GM20000 (cell line): ENCODE results near the gene CAMTA1.

Experiments
- DNase-seq: peaks from one replicate; pipeline ENCODE4 v3.0.0; 2012; ENCODE audit warnings: low spot score
- CTCF ChIP-seq: IDR thresholded peaks from 2 replicates; pipeline ENCODE4 v1.5.1; 2012; ENCODE audit warnings: mild to moderate bottlenecking, control low read depth; ENCODE audit errors: extremely low read depth, missing control alignments

CAMTA1 gene

DNA sequence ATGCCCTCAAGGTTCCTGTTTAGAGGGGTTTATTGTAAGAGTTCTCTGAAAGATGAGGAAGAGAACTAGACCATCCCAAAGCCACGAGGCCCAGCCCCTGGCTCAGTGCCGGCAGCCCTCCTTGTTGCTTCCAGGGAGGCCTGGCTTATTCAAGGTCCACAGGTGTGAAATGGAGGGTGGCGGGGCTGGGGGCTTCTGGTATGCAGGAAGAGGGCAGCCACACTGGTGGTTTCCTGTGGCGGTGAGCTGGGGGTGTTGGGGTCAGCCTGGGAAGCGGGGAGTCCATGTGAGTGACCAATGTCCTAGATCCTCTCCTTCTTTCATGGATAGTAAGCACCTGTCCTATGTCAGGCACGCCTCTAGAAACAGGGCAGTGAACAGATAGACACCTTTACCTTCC is 138.2 kb downstream of the CAMTA1 start:
- no peak for TF ChIP-seq CTCF
- no peak for DNase-seq

DNA sequence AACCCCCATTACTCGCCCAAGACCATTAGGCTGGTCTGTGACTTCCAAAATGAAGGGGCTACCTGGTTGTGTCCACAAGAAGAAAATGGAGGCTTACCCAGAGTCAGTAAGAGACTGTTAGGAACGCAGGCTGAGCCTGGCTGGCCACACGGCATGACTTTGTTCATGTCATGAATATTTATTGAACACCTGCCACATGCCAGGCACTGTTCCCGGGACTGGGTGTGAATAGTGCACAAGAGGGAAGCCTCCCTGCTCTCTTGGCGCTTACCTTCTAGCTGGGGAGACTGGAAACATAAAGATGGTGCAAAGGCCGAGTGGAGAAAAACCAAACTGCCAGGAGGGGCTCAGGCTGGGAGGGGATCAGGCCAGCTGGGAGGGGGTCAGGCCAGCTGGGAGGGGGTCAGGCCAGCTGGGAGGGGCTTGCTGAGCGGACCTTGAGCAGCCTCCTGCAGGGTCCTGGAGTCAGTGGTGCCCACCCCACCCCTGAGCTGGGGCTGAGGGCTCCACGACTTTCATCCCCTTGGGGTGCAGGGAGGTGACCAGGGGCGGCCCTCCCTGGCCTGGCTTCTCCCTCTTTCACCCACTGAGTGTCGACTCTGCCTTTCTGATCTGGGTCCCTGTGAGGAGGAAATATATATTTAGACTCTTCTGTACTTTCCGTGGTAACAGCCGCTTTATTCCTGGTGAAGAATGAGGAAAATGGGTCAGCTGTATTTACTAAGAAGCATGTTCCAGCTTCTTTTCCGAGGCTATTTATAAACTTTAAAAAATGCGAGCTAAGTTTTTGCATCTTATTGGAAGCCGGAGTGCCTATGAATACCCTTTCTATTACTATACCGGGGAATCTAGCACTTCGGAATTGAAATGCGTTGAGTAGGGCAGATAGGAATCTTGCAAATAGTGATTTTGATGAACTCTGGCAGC is 139.0 kb downstream of the CAMTA1 start:
- no peak for TF ChIP-seq CTCF
- DNase-seq: no peak

DNA sequence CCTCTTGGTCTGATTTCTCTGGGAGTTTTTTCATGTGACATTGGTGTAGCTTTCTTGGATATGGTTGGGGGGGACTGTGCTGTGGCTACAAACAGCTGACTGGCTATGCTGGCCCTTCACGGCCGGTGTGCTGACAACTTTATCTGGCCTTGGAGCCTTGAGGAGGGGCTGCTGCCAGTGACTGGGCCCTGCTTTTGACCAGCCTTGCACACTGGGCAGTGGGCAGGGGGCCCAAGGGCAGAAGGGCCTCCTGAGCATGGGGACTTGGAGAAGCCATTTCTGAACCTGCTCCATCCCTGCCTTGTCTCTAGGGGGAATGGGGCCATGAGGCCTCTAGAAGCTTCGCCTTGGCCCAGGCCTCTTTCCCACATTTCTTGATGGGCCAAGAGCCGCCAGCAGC is 139.6 kb downstream of the CAMTA1 start:
- no peak for DNase-seq
- no peak for TF ChIP-seq CTCF

GRCh38 chr1:6927626-6928025 is 142.4 kb downstream of the CAMTA1 start:
- DNase-seq: no peak
- TF ChIP-seq CTCF: no peak

DNA sequence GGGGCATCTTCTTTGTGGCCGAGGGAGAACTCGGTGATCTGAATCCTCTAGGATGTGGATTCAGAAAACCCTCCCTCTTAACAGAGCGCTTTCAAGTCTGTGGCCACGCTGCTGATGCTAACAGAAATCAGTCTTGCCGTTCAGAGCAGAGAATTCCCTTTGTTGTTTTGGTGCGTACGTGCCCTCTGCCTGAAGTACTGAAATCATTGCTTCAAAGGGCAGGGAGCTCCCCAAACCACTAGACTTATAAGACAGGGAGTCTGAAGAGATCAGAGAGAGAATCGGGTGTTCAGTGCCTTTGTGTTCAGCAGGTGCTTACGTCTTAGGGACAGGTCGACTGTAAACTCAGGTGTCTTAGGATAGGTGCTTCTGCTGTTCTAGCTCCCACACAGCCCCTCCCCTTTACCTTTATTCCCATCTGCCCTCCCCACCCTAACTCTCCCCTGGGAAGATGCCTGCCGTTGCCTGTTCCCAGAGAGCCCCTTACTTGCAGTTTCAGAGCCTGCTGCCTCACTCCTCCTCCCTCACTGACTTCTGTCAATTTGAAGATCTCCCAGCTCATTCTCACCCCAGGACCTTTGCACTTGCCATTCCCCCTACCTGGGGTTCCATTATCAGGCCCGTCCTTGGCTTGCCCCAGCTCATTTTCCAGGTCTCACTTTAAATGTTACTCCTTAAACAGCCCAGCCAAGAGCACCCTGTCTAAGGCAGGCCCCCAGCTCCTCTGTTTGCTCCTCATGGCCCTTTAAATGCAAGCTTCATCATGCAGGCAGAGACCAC is 143.0 kb downstream of the CAMTA1 start:
- TF ChIP-seq CTCF: no peak
- no peak for DNase-seq

GRCh38 chr1:6930732-6931300 is 145.6 kb downstream of the CAMTA1 start:
- TF ChIP-seq CTCF: no peak
- DNase-seq: no peak
